GM18867 (cell line): ENCODE measurements around the gene NRCAM.

ENCODE experiments used
- ATAC-seq: cut with Tn5 transposase; IDR thresholded peaks from one replicate; pipeline ENCODE4 v1.9.1; 2021; ENCODE audit warnings: mild to moderate bottlenecking, moderate library complexity; ENCODE audit not compliant: unreplicated experiment

Gene NRCAM

GRCh38 chr7:108108131-108108530 is 348.1 kb downstream of the NRCAM start:
- no peak for ATAC-seq

GRCh38 chr7:108104324-108104723 is 351.9 kb downstream of the NRCAM start:
- no peak for ATAC-seq

DNA sequence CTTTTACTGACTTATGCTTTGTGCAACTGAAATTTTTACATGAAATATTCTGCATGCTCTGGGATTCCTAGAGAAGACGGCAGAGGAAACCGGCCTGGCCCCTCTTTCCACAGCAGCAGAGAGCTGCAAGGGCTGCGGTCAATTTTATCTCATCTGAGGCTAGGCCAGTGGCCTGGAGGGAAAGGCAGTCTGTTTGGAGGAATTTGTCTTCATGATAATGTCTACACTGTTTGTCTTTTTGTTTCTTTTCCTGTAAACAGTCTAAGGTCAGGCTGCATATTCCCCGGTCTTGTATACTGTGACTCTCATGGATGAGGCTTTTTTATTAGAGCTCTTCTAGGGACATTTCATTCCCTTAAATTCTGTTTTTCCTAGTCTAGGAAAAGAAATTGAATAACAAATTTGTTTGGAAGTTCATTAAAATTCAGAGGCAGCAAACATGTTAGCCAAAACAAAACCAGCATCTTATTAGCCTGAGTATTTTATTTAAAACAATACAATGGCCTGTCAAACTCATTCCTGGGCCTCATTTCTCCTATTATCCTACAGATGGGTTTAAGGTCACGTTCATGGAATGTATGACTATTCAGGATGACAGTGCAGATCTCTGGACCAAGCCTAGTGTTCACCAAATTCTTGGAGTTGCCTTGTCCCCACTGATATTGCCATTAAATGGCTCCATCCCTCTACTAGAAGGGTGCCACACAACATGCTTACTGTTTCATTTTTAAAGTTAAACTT is 352.5 kb downstream of the NRCAM start:
- ATAC-seq = no peak

- ATAC-seq = no peak
Observed at GRCh38 chr7:108102671-108103312, 353.4 kb downstream of the NRCAM start.

- no peak for ATAC-seq
Observed at GRCh38 chr7:108101759-108102158, 354.5 kb downstream of the NRCAM start.

- no peak for ATAC-seq
Observed at GRCh38 chr7:108099713-108100112, 356.5 kb downstream of the NRCAM start.

DNA sequence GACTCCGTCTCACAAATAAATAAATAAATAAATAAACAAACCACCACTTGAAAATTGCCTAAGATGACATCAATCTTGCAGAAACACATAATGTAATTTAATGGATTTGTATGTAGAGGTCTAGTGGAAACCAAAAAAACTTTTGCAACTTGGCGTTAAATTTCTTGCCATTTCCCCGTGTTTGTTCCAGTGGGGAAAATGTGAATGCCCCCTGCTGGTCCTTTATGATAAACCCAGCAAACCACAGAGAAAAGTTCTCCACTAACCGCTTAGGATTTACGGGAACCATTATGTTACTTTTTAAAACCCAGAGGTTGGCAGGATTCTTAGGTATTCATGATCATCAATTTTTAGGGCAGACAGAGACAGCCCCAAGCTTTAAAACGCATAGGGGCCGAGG is 358.5 kb downstream of the NRCAM start:
- ATAC-seq = no peak
